ENCODE measurements around the gene PAXIP1. TPM values are rescaled to one million over a fixed set of nuclear protein-coding genes. Genes with fewer than 3 reads are reported as not detected.

The PAXIP1 gene
- total RNA-seq, 1 donor from 2014 or later, result 1.7 TPM

DNA sequence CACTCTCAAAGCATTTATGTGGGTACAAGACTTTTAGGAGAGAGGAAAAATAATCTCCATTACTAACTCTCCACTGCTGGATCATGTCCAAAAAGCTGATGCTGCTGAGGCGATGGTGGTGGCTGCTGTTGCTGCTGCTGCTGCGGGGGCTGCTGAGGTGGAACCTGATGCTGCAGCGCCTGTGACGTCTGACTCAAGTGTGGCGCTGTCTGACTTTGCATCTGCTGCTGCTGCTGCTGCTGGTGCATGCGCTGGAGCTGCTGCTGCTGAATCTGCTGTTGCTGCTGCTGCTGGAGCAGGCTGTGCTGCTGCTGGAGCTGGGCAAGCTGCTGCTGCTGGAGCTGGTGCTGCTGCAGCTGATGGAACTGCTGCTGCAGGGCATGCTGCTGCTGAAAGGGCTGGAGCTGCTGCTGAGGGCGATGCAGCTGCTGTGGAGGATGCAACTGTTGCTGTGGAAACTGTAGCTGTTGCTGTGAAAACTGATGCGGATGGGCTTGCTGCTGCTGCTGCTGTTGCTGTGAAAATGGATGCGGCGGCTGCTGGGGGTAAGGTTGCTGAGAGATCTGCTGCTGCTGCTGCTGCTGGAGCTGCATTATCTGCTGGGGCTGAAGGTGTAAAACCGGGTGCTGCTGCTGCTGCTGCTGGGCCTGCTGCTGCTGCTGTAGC, 34.5 kb downstream of the PAXIP1 start:
- no peak overlapping the region for H3K27ac ChIP-seq
- no peak overlapping the region for H3K4me3 ChIP-seq
- no peaks in the 10 kb centered on the region for H3K4me1 ChIP-seq
- H3K27me3 ChIP-seq, result no peaks in the 10 kb centered on the region
- peaks cover 26 to 54% of the 10 kb centered on the region in 2 donors for H3K36me3 ChIP-seq
- no peaks in the 10 kb centered on the region for H3K9me3 ChIP-seq
- TF ChIP-seq, protein P1, sequence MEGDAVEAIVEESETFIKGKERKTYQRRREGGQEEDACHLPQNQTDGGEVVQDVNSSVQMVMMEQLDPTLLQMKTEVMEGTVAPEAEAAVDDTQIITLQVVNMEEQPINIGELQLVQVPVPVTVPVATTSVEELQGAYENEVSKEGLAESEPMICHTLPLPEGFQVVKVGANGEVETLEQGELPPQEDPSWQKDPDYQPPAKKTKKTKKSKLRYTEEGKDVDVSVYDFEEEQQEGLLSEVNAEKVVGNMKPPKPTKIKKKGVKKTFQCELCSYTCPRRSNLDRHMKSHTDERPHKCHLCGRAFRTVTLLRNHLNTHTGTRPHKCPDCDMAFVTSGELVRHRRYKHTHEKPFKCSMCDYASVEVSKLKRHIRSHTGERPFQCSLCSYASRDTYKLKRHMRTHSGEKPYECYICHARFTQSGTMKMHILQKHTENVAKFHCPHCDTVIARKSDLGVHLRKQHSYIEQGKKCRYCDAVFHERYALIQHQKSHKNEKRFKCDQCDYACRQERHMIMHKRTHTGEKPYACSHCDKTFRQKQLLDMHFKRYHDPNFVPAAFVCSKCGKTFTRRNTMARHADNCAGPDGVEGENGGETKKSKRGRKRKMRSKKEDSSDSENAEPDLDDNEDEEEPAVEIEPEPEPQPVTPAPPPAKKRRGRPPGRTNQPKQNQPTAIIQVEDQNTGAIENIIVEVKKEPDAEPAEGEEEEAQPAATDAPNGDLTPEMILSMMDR (IDR thresholded peaks at IDR 0.05), result no peak
- DNase-seq (ENCODE audit: low spot score in 2 of 2), result no peak
- intact Hi-C loops (cut with DNase I), result no loop called here

DNA sequence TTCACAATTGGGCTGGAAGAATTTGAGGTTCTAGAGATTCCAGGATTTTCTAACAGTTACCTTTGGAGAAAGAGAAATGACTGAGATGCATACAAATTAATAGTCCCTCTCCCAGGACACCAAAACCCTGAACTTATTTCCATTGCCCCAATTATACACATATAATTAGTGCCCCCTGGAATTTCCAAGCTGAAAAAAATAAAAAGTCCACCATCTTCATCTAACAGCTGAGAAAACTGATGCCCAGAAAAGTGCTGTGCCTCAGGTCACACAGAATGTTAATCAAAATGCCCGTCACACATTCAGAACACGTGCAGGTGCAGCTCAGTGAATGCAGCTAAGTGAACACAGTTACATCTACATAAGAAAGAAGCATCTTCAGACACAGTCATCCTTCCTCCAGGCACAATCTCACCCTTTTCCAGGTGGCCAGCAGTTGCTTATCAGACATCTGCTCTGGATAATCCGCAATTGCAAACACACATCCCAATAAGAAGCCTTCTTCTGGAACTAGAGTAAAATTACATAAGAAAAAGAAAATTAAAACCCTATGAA, 35.4 kb downstream of the PAXIP1 start:
- TF ChIP-seq, protein P1 (IDR thresholded peaks at IDR 0.05), result no peak

DNA sequence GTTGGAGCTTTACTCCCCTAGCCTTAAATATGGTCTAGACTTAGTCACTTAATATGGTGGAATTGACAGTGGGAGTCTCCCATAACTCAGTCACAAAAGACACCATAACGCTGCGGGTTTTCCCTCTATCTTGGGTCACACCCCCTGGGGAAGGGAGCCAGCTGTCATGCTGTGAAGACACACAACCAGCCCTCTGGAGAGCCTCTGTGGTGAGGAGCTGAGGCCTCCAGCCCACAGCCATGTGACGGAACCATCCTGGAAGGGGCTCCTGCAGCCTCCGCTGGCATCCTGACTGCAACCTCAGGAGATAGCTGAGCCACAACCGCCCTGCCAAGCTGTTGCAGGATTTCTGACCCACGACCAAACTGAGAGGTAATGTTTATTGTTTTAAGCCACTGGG, 37.9 kb downstream of the PAXIP1 start:
- H3K4me3 ChIP-seq, result no peak overlapping the region
- no peak for DNase-seq (ENCODE audit: low spot score in 2 of 2)
- H3K4me1 ChIP-seq, result no peaks in the 10 kb centered on the region
- peaks cover 36 to 79% of the 10 kb centered on the region in 2 donors for H3K36me3 ChIP-seq
- H3K27ac ChIP-seq, result no peak overlapping the region
- intact Hi-C loops (cut with DNase I), result no loop called here
- H3K9me3 ChIP-seq, result no peaks in the 10 kb centered on the region
- H3K27me3 ChIP-seq, result no peaks in the 10 kb centered on the region
- TF ChIP-seq, protein P1 (IDR thresholded peaks at IDR 0.05), result no peak

More for the DNA sequence above, 35.4 kb downstream of the PAXIP1 start:
- Histone ChIP-seq H3K27ac (no peak overlapping the region), H3K9me3 (no peaks in the 10 kb centered on the region), H3K4me1 (no peaks in the 10 kb centered on the region), H3K4me3 (no peak overlapping the region), H3K27me3 (no peaks in the 10 kb centered on the region), H3K36me3 (peaks cover 26 to 56% of the 10 kb centered on the region in 2 donors)
- DNase-seq (ENCODE audit: low spot score in 2 of 2), result no peak
- intact Hi-C loops (cut with DNase I), result no loop called here

DNA sequence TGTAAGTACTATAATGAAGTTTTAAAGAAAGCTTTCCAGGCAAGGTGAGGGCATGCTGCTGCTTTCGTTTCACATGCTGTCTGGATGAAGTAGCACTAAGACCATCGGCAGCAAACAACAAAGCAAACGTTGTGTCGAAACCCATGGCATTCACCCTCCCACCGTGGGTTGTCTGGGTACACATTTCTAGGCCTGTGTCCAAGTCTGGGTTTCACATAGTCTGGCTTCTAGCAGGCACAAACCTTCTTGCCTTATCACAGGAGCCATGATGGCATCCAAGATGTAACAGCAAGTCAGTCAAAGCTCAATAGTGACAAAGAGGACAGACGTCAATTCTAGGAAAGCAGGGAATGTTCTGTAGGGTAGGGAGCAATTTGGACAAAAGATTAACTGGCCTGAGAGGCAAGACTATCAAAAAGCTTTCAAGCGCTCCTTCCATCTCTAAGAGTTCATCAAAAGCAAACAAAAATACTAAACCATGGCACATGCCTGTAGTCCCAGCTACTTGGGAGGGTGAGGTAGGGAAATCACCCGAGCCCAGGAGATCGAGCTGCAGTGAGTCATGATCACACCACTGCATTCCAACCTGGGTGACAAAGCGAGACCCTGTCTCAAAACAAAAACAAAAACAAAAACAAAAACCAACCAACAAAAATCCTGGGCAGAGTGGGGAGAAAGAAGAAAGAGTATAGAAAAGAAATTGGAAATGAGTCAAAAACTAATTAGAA, 42.7 kb downstream of the PAXIP1 start:
- no peak for DNase-seq (ENCODE audit: low spot score in 2 of 2)
- Histone ChIP-seq H3K9me3 (no peaks in the 10 kb centered on the region), H3K27ac (no peak overlapping the region), H3K36me3 (peaks cover 25 to 66% of the 10 kb centered on the region in 2 donors), H3K4me1 (no peaks in the 10 kb centered on the region), H3K27me3 (no peaks in the 10 kb centered on the region), H3K4me3 (no peak overlapping the region)
- TF ChIP-seq, protein P1 (IDR thresholded peaks at IDR 0.05), result no peak
- intact Hi-C loops (cut with DNase I), result no loop called here

DNA sequence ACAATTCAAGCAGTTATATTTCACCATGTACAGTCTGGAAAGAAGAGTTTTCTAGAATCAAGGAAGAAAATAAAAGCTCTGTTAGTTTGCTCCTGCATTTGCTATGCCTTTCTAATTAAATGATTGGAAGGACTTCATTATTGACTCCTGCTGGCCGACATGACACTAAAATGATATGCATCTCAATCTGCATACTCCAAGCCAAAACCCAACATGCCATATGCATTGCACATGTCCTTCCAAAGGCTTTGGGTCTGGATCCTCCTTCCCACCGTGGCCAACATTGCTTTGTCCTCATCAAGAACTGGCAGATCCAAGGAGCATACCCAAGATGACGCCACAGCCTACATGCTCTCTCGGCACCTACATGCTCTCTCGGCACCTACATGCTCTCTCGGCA, 46.5 kb downstream of the PAXIP1 start:
- no peak overlapping the region for H3K27ac ChIP-seq
- intact Hi-C loops (cut with DNase I), result no loop called here

More for the DNA sequence above, 46.5 kb downstream of the PAXIP1 start:
- DNase-seq (ENCODE audit: low spot score in 2 of 2), result no peak
- Histone ChIP-seq H3K36me3 (peaks cover 18 to 55% of the 10 kb centered on the region in 2 donors), H3K27me3 (no peaks in the 10 kb centered on the region), H3K4me3 (no peak overlapping the region), H3K4me1 (no peaks in the 10 kb centered on the region), H3K9me3 (no peaks in the 10 kb centered on the region)
- TF ChIP-seq, protein P1 (IDR thresholded peaks at IDR 0.05), result no peak
